ENCODE results near the gene TMEM254.
"Not testable (repeated sequence)": the region's sequence is repeated elsewhere in the genome, so short reads cannot be mapped to it uniquely, and the experiment has no call there.

TMEM254 gene

DNA sequence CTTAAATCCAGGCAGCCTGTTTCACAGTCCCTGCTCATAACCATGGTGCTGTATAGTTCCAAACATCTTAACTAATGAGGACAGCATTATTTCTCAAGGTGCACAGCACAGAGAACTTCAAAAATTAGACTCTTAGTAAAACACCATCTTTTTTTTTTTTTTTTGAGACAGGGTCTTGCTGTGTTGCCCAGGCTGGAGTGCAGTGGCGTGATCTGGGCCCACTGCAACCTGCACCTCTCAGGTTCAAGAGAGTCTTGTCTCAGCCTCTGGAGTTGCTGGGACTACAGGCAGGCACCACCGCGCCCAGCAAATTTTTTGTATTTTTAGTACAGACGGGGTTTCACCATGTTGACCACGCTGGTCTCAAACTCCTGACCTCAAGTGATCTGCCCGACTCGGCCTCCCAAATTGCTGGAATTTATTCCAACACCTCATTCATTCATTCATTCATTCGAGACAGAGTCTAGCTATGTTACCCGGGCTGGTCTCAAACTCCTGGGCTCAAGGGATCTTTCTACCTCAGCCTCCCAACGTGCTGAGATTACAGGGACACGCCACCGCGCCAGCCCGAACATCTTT, 507 bp upstream of the TMEM254 start:
- no peak for DNase-seq

DNA sequence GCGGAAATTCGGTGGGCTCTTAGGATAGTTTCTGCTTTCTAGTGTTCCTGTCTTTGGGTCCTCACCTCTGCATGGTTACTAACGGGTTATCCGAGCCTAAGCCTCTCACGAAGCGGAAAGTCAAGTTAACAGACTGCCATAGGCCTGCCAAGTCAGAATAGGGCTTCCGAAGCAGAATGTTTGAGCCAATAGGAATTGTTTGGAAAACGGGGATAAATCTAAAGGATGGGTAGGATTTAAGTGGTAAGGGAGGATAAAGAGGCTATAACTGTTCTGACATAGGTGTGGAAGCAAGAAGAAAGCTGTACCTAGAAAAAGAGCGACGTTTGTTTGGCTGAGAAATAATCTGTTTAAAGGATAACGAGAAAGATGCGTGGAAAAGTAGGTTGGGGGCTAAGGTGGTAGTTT, 851 bp downstream of the TMEM254 start:
- DNase-seq = no peak

DNA sequence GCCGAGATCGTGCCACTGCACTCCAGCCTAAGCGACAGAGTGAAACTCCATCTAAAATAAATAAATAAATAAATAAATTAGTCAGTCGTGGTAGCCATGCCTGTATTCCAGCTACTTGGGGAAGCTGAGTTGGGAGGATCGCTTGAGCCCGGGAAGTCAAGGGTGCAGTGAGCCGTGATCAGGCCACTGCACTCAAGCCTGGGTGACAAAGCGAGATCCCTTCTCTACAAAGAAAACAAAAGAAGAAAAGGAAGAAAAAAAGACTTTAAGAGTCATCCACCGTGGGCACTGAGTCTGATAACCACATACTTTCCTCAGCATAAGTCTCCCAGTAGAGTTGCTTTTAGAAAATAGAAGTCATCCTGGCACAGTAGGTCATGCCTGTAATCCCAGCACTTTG, 2.6 kb downstream of the TMEM254 start:
- no peak for DNase-seq

DNA sequence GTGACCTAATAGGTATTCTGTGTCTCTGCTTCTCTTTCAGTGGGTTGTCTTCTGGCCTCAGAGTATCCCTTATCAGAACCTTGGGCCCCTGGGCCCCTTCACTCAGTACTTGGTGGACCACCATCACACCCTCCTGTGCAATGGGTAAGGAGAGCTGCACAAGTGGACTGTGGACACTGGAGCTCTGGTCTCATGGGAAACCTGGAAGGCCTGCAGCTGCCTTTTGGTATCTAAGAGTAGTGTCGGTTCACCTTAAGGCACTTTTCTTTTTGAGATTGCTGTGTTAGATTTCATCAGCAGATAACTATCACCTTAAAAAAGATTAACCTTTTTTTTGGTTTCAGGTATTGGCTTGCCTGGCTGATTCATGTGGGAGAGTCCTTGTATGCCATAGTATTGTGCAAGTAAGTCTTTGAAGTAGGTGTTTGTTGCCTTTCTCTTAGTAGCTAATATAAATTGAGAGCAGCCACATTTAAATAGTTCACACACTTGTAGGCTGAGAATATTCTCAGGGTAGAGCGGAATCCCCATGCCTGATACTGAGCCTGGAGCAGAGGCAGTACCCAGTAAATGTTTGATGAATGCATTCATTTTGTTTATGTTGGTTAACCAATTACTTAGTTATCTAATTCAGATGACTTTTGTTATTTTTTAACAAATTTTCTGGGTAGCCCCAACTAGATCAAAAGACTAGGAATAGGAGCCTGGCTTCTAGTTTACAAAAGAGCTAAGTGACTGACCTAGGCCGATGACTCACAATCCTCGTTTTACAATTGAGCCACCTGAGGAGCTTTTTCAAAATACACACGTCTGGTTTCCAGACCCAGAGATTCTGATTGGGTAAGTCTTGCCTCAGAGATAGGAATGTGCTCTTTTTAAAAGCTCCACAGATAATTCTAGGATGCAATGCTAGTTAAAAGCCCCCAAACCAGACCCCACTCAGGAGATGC, 3.6 kb downstream of the TMEM254 start:
- no peak for DNase-seq

DNA sequence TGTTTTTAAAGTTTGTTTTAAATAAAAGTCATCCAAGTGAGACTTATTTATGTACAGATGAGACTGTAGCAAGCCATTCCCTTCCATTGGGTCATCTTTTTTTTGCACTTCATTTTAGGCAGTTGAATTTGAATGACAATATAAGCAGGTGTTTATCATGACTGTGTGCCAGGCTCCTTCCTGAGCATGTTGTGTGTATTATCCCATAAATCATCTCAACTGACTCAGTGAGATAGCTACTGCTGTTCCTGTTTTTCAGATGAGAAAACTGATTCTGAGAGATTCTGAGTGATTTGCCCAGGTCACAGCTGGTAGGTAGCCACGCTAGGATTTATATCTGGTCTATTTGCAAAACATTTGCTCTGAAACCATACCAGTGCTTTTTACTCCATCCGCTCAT, 11.7 kb downstream of the TMEM254 start:
- DNase-seq = no peak

DNA sequence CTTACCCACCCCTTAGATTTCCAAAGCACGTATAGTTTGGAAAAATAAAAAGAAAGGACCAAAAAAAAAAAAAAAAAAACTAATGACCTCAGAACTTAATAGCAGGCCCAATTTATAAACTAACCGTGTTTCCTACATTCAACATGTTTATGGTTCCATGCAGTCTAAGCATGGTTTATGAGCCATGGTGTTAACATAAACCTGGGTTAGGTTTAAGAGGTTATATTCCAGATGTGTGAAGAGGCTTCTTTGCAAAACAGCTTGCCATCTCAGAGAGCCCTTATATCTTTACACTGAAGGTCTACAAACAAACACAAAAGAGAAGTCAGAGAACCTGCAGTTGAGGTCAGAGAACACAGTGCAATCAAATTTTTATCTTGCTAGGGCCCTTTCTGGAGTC, 15.8 kb downstream of the TMEM254 start:
- DNase-seq = no peak

DNA sequence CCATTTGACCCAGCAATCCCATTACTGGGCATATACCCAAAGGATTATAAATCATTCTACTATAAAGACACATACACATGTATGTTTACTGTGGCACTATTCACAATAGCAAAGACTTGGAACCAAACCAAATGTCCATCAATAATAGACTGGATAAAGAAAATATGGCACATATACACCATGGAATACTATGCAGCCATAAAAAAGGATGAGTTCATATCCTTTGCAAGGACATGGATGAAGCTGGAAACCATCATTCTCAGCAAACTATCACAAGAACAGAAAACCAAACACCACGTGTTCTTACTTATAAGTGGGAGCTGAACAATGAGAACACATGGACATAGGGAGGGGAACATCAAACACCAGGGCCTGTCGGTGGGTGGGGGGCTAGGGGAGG, 19.8 kb downstream of the TMEM254 start:
- DNase-seq = not testable (repeated sequence)

DNA sequence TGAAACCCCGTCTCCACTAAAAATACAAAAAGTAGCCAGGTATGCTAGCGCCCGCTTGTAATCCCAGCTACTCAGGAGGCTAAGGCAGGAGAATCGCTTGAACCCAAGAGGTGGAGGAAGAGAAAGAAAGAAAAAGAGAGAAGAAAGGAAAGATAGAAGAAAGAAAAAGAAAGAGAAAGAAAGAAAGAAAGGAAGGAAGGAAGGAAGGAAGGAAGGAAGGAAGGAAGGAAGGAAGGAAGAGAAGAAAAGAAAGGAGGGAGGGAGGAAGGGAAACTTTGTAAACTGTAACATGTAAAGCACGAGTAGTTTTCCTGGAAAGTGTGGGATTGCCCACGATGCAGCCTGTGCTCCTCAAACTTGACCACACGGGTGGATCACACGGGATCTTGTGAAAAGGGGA, 20.8 kb downstream of the TMEM254 start:
- DNase-seq = not testable (repeated sequence)

DNA sequence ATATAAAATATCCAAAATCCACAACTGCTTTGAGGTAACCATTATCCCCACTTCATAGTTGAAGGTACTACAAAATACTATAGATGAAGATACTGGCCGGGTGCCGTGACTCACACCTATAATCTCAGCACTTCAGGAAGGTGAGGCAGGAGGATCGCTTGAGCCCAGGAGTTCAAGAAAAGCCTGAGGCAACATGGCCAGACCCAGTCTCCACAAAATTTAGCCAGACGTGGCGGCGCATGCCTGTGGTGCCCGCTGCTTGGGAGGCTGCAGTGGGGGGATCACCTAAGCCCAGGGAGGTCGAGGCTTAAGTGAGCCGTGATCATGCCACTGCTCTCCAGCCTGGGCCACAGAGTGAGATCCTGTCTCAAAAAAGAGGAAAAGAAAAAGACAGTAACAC, 21.7 kb downstream of the TMEM254 start:
- DNase-seq = no peak

DNA sequence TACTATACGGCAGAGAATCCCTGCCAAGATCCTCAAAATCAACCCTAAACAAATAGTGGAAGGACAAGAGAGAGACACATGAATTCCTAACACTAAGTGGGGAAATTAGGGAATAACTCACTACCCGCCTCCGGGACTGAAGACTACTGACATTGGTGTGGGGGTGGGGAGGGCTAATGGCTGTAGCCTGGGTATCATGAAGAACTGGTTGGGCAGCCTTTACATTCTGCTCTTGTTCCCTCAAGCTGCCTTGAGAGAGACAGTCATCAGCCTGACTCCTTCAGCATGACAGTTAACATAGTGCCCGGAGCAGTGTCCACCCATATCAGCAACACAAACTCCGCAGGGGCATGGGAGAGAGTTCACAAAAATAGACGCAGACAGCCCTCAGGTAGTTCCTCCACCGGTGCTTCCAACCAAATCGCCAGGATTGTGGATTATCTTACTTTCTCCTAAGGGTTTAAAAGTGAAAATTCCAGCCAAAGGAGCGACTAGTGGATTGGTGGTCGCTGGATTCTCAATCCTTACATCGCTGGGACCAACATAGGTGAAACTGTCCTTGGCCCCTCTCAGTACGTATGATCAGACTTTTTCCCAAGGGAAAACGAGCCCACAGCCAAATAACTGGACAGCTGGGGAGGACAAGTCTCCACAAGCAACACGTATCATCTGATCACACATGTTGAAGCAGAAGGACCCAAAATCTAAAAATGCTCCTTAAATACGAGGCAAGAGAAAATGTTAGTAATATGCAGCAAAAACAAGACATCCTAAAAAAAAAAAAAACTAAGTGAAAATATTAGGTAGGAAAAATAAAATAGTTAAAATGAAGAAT, 22.6 kb downstream of the TMEM254 start:
- no peak for DNase-seq

DNA sequence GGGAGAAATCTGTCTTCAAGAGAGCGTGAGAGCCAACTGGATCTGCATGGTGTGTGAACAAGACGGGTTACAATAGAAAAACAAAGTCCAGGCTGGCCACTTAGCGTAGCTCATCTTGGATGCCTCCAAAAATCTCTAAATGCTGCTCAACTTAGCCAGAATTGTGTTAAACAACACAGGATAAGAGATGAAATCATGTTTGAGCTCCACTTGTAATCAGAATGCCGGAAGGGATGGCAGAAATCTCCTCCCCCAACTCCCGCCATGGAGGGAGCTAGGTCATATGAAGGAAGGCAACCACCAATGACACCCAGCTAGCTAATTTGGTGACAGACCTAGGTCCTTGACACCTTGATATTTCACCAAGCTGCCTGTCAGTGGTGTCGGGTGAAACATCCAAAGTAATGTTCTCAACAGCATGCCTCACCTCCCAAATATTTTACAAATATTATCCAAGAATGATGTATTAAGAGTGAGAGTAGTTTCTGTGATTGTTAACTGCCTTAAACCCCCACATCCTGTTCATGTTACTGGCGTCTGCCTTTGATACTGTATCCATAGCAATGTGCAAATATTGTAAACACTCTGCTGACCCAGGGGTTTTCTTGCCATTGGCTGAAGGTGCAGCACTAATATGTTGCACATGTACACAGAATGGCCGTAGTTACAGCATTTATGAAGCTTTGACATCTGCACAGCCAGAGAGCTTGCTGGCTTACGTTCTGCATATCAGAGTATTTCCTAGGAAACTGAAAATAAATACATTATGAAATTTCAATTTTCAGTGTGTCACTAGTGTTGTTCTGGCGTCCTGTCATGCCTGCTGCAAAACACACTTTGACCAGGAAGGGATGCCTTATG, 25.8 kb downstream of the TMEM254 start:
- no peak for DNase-seq

DNA sequence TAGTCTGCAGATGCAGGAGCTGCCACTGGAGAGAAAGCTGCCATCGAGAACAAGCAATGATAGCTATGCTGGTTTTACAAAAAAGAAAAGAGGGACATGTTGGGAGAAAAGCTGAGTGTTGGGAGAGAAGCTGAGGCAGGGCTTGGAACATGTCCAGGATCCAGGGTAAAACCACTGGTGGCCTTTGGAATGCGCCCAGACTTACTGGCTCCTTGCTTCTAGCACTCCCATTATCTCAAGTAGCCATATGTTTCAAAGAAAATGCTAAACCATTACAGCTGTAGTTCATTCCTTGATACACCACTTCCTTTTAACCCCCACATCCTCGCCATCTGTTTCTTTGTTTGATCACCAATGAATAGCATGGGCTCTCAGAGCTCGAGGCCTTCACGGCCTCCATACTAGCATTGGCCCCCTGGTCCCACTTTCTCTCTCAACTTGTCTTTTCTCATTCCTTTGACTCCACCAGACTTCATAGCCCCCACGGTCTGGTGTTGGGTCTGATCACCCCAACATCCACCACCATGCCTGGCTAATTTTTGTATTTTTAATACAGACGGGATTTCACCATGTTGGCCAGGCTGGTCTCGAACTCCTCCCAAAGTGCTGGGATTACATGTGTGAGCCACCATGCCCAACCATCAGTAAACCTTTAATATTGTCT, 30.2 kb downstream of the TMEM254 start:
- DNase-seq = no peak

DNA sequence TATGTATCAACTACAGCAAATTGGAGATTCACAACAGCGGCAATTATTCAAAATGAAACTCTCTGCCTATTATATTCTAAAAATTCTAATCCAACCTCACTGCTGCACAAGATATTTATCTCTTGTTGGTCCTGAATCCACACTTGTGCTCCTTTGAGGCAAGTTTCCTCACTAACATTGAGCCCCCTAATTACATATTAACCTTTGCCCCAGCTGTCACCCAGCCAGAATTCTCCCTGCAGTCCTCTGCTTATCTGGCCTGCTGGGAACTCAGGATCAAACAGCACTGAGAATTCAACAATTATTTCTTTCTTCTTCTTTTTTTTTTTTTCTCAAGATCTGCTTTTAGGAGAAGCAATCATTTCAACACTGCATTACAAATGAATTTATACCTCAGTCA, 32.5 kb downstream of the TMEM254 start:
- no peak for DNase-seq

DNA sequence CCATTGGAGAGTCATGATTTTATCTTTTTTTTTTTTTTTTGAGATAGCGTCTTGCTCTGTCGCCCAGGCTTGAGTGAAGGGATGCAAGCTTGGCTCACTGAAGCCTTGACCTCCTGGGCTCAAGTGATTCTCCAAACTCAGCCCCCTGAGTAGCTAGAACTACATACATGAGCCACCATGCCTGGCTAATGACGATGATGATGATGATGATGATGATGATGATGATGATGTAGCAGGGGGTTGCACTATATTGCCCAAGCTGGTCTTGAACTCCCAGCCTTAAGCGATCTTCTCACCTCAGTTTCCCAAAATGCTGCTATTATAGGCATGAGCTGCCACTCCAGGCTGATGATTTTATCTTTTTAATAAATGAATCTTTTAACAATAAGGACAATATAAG, 40.2 kb downstream of the TMEM254 start:
- DNase-seq = no peak

DNA sequence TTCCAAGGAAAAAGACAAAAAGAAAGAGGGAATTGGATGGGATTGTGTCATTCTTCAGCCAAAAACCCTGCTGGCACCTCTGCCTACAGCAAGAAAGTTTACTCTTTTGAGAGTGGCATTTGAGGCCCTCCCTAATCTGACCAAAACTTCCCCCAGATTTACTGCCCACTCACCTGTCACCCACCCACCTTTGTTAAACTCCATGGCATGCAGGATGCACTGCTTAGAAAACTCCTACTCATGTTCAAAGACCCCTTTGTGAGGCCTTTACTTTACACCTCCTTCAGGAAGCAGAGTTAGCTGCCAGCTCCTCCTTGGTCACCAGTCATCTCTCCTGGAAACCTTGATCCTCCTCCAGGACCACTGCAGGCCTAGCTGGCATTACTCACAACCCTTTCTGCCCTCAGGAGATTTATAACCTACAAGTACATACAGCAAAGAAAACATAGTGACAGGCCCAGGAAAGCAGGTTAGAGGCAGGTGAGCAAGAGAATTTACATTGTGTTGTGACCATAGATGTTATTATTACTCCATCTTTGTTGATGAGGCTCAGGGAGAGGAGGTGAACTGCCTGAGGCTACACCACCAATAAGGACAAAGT, 43.7 kb downstream of the TMEM254 start:
- no peak for DNase-seq

DNA sequence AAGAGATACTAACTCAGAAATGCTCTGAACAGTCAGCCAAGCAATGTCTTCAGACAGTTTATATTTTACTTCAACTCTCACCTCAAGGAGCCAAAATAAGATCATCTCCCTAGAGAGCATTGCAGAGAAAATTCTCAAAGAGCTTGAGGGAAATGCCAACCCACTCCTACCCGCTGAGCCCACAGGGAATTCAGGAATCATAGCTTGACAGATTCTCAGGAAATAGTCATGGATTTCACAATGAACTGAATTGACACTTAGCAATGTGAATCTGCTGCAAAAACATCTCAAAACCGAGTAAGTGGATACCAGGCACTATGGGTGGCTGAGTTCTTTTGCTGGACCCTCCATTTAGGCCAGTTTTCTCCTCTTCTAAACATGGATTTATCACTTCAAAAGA, 44.3 kb downstream of the TMEM254 start:
- DNase-seq = no peak

DNA sequence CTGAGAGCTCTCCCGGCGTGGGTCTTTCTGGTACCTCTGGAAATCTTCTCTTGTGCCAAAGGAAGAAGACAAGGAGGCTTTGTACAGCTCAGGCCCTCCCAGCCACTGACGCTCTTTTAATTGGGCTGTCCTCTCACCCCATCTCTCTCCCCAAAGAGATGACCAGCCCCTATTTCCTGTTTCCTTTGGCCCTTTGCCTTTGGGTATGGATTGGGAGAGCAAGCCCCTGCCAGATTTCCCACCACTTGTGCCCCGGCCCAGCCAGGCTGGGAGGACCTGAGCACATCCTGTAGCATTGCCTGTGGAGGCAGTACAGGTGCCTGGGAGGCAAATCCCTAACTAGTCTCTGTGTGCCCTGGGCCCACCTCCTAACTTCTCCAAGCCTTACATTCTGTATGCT, 48.4 kb downstream of the TMEM254 start:
- DNase-seq = no peak

DNA sequence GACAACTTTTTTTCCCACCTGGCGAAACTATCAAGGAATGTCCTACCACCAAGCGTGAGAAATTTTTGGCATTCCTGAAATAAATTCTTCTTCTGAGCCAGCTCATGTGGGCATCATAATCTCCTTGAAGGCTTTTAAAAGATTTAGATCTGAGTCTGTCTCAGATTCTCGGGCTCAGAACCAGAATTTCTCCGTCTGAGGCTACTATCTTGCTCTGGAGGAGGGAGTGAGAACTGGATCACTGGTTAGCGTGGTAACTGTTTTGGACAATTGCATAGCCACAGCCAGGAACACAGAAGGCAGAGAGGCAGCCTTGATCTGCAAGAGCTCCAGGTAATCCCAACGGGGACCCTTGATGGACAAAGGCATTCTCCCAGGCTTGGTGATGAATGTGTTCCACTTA, 53.0 kb downstream of the TMEM254 start:
- no peak for DNase-seq

DNA sequence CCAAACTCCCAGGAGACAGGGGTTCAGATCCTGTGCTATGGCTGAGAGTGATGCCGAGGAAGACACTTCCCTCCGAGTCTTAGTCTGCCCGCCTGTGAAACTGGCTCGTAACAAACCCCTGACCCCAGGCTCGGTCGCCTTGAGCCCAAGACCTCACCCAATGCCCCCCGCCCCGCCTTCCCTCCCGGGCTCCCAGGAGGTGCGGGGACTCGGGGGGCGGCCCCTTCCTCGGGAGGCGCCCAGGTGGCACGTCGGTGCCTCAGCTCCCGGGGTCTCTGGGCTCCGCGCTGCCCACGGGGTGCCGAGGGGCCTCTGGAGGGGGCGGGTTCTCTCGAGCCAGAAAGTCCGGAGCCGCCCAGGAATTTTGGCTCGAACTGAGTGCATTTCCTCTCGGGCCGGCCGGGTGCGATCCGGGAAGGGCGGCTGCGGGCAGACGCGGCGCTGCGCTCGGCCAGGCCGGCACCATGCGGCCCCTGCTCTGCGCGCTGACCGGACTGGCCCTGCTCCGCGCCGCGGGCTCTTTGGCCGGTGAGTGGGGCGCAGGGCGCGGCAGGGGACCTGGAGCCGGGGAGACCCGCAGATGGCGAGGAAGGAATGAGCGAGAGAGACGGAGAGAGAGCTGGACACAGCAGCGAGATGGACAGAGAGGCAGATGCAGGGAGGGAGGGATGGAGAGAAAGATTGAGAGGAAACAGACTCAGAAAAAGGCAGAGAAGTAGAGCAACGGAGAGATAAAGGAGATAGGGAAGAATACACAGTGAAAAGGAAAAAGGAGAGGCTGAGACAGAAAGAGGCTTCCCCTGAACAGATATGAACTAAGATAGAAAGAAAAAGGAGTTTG, 54.1 kb downstream of the TMEM254 start, which contains the start of gene PLAC9:
PLAC9 (plus strand) TSS at position 432 of the 841 bp plus-strand sequence; CDS start at position 465, 33 bp downstream.
- DNase-seq = no peak

DNA sequence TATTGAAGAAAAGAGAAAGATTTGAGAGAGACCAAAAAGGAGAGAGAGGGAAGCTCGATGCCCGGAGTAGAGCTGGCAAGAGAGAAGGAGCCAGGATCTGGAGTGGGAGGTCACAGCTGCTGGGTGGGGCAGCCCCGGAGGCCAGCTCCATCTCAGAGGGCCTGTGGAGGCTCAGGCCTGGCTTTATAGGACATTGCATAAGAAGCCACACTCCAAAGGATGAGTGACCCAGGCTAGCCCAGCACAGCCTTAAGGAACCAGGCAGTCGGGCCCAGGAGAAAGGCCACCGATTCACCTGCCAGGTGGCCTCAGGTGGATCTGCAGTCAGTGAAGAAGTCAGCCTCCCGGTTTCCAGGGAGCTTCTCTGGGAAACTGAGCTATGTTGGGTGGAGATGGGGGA, 54.7 kb downstream of the TMEM254 start:
- DNase-seq = no peak

DNA sequence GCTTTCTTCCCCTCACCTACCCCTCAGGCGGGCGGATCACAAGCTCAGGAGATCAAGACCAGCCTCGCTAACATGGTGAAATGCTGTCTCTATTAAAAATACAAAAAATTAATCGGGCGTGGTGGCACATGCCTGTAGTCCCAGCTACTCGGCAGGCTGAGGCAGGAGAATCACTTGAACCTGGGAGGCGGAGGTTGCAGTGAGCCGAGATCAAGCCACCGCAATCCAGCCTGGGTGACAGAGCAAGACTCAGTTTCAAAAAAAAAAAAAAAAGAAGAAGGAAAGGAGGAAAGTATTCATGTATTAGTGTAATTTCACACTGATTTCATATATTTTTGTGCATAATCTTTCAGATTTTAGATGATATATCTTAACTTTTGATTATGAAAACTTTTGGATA, 55.2 kb downstream of the TMEM254 start:
- DNase-seq = not testable (repeated sequence)

Data from SIG-M5 (cell line).